A549 (cell line): ENCODE measurements around the gene COL5A1. TPM values are rescaled to one million over a fixed set of nuclear protein-coding genes. Genes with fewer than 3 reads are reported as not detected.

Experiments
- ATAC-seq, 2 experiments: fragments of 200-7000 bp in 1 of 2; fragments of >200 bp in 1 of 2; cut with Nextera tagmentation in 1 of 2; cut with Tn5 transposase in 1 of 2; 3 replicates each; pipeline versions ENCODE4 v1.8.0 to v1.9.1; 2018 to 2020; ENCODE audit warnings: mild to moderate bottlenecking in 1 of 2, moderate library complexity in 1 of 2
- CTCF ChIA-PET: fragments of 300-600 bp; sonication (Branson Sonifier 250); formaldehyde crosslinking; extraction: SDS; loops from one replicate; lab custom pipeline; 2021; ENCODE audit warnings: antibody characterized with exemption, inconsistent platforms; lab: Yijun Ruan, JAX
- POLR2A ChIA-PET: fragments of 350-600 bp; formaldehyde crosslinking; extraction: SDS; loops from one replicate; lab custom pipeline; 2021; ENCODE audit warnings: antibody characterized with exemption, inconsistent platforms; lab: Yijun Ruan, JAX
- DNase-seq, 2 experiments: peaks; one replicate each; pipeline versions ENCODE4 v3.0.0 to v3.0.0-alpha.2; 2011 to 2016; ENCODE audit warnings: low read depth in 1 of 2, low spot score in 1 of 2
- FAIRE-seq: peaks from 2 replicates; lab custom pipeline; 2011; peaks lifted over from hg19 to GRCh38; lab: Jason Lieb, UNC
- H3K27ac ChIP-seq, 2 experiments: fragments of >200 bp; sonication (Bioruptor Twin); formaldehyde crosslinking; 3 replicates each; pipeline ENCODE4 v1.5.1; 2016 to 2017
- H3K4me1 ChIP-seq: fragments of >200 bp; sonication (Bioruptor Twin); formaldehyde crosslinking; 3 replicates; pipeline ENCODE4 v1.6.1; 2016
- H3K4me2 ChIP-seq: fragments of >200 bp; sonication (Bioruptor Twin); formaldehyde crosslinking; 3 replicates; pipeline ENCODE4 v1.6.1; 2016
- H3K4me3 ChIP-seq: fragments of >200 bp; sonication (Bioruptor Twin); formaldehyde crosslinking; 3 replicates; pipeline ENCODE4 v1.5.1; 2016
- H3K9me3 ChIP-seq: fragments of >200 bp; sonication (Bioruptor Twin); formaldehyde crosslinking; 3 replicates; pipeline ENCODE4 v1.6.1; 2016
- CBX2 ChIP-seq: fragments of 200-600 bp; sonication (generic); IDR thresholded peaks from 2 replicates; pipeline ENCODE4 v1.6.1; 2016; ENCODE audit warnings: low read depth, mild to moderate bottlenecking, borderline replicate concordance
- CBX8 ChIP-seq: fragments of 200-600 bp; sonication (generic); IDR thresholded peaks from 2 replicates; pipeline ENCODE4 v1.6.1; 2016
- CHD2 ChIP-seq: fragments of 150-350 bp; IDR thresholded peaks from 2 replicates; pipeline ENCODE4 v1.6.1; 2014; ENCODE audit warnings: low read length; ENCODE audit not compliant: partially characterized antibody
- CHD4 ChIP-seq: fragments of 200-600 bp; sonication (generic); IDR thresholded peaks from 2 replicates; pipeline ENCODE4 v1.6.1; 2016; ENCODE audit warnings: antibody characterized with exemption, mild to moderate bottlenecking, borderline replicate concordance
- E2F6 ChIP-seq: IDR thresholded peaks from 2 replicates; pipeline ENCODE4 v1.6.1; 2012; ENCODE audit warnings: low read depth, borderline replicate concordance
- EP300 ChIP-seq, 2 experiments: fragments of >200 bp; sonication (Bioruptor Twin); formaldehyde crosslinking; IDR thresholded peaks; 2 replicates in 1 of 2; 3 replicates in 1 of 2; pipeline ENCODE4 v1.6.1; 2016 to 2017
- HEYL ChIP-seq: fragments of 250-450 bp; sonication (Bioruptor Pico); IDR thresholded peaks from 2 replicates; pipeline ENCODE4 v1.8.0; 2021; ENCODE audit warnings: mild to moderate bottlenecking, moderate library complexity
- HOXB13 ChIP-seq: fragments of 250-450 bp; sonication (Bioruptor Pico); IDR thresholded peaks from 2 replicates; pipeline ENCODE4 v1.5.0; 2020; ENCODE audit warnings: low read depth, mild to moderate bottlenecking, moderate library complexity
- JUN ChIP-seq, 2 experiments: fragments of >200 bp; sonication (Bioruptor Twin); formaldehyde crosslinking; IDR thresholded peaks; 2 replicates in 1 of 2; 3 replicates in 1 of 2; pipeline ENCODE4 v1.6.1; 2016 to 2017
- KDM1A ChIP-seq: fragments of 200-600 bp; sonication (generic); IDR thresholded peaks from 2 replicates; pipeline ENCODE4 v1.6.1; 2016; ENCODE audit warnings: low read depth, mild to moderate bottlenecking
- KDM5A ChIP-seq: fragments of 200-600 bp; sonication (generic); IDR thresholded peaks from 2 replicates; pipeline ENCODE4 v1.6.1; 2016; ENCODE audit warnings: antibody characterized with exemption, mild to moderate bottlenecking
- MAZ ChIP-seq: fragments of 150-350 bp; IDR thresholded peaks from 2 replicates; pipeline ENCODE4 v1.6.1; 2014; ENCODE audit warnings: antibody characterized with exemption, low read depth, low read length, borderline replicate concordance
- NFE2L2 ChIP-seq: fragments of 150-350 bp; conservative IDR thresholded peaks from 2 replicates; pipeline ENCODE4 v1.6.1; 2014; ENCODE audit warnings: low read length
- NR3C1 ChIP-seq: fragments of >200 bp; sonication (Bioruptor Twin); formaldehyde crosslinking; IDR thresholded peaks from 3 replicates; pipeline ENCODE4 v1.6.1; 2017
- POLR2AphosphoS2 ChIP-seq: conservative IDR thresholded peaks from 2 replicates; pipeline ENCODE4 v1.6.1; 2012; ENCODE audit warnings: low read length, improper control_type of control experiment, inconsistent platforms
- RAD21 ChIP-seq, 2 experiments: fragments of >200 bp in 1 of 2; sonication (Bioruptor Twin) in 1 of 2; formaldehyde crosslinking in 1 of 2; IDR thresholded peaks in 1 of 2; conservative IDR thresholded peaks in 1 of 2; 2 replicates in 1 of 2; 3 replicates in 1 of 2; pipeline ENCODE4 v1.6.1; 2012 to 2018; ENCODE audit warnings: inconsistent platforms in 1 of 2
- RFX5 ChIP-seq: fragments of 450-650 bp; IDR thresholded peaks from 2 replicates; pipeline ENCODE4 v1.7.1; 2014; ENCODE audit warnings: antibody characterized with exemption, mild to moderate bottlenecking, moderate library complexity
- RNF2 ChIP-seq: fragments of 200-600 bp; sonication (generic); IDR thresholded peaks from 2 replicates; pipeline ENCODE4 v1.6.1; 2016; ENCODE audit warnings: low read depth, mild to moderate bottlenecking, antibody characterized with exemption, moderate library complexity, borderline replicate concordance
- SMC3 ChIP-seq: fragments of >200 bp; sonication (Bioruptor Twin); formaldehyde crosslinking; IDR thresholded peaks from 3 replicates; pipeline ENCODE4 v1.6.1; 2018; ENCODE audit warnings: inconsistent platforms
- SREBF2 ChIP-seq: fragments of 450-650 bp; IDR thresholded peaks from 2 replicates; pipeline ENCODE4 v1.6.1; 2014; ENCODE audit warnings: mild to moderate bottlenecking, moderate library complexity
- TFCP2L1 ChIP-seq: fragments of 250-450 bp; sonication (Bioruptor Pico); IDR thresholded peaks from 2 replicates; pipeline ENCODE4 v1.5.0; 2021; ENCODE audit warnings: mild to moderate bottlenecking
- USF2 ChIP-seq: fragments of 450-650 bp; IDR thresholded peaks from 2 replicates; pipeline ENCODE4 v1.6.1; 2014; ENCODE audit warnings: antibody characterized with exemption
- WGBS: methylation state at CpG from one replicate; pipeline ENCODE4 v1.1.6; 2017; ENCODE audit errors: missing lambda C conversion rate; 5-methylcytosine and 5-hydroxymethylcytosine counted together
- polyA plus RNA-seq, 4 experiments: library from polyadenylated mRNA; depleted of rRNA in 3 of 4; stranded (reverse); fragments of >200 nt; fragmentation: RNase III in 1 of 4; extraction: RNeasy Plus Mini Kit Qiagen cat#74134 plus additional on column Dnase treatment in 1 of 4; gene quantifications; 2 replicates in 3 of 4; 3 replicates in 1 of 4; pipeline ENCODE4 v1.2.3, GENCODE V29; 2011 to 2017
- TF ChIP-seq, protein P1 (sequence below): fragments of 150-350 bp; IDR thresholded peaks from 2 replicates; pipeline ENCODE4 v1.6.1; 2014; ENCODE audit warnings: low read depth, mild to moderate bottlenecking, low read length
- TF ChIP-seq, protein P2 (sequence below): IDR thresholded peaks from 2 replicates; pipeline ENCODE4 v1.6.1; 2012

The COL5A1 gene
- polyA plus RNA-seq, 2 of the 4 experiments (the other 2 are of a cell fraction), result 16.1 to 67.5 TPM

DNA sequence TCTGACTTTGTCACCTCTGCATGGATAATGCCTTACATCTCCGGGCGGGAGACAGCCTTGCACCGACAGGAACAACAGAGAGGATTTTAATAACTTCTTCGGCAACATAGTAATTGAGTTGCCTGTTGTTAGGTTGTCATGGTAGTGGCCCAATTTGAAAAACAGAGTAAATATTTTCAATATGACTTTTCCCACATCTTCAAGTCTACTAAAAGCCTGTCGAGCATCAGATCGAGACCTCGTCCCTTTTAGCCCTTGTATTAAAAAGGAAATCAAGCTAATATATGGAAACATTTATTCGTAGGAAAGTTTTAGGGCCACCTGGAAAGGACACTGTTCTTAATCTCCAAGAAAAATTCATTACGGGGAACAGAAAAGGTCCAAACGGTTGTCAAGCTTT lies 168.2 kb downstream of the COL5A1 start (continued):
- TF ChIP-seq RNF2 (no peak), HOXB13 (CRISPR knock-in tag) (no peak), CBX8 (no peak), HEYL (no peak), KDM1A (no peak), EP300 (IDR thresholded peaks at IDR 0.05) (no peak), NR3C1 (no peak), CHD2 (no peak)
- TF ChIP-seq, protein P1, sequence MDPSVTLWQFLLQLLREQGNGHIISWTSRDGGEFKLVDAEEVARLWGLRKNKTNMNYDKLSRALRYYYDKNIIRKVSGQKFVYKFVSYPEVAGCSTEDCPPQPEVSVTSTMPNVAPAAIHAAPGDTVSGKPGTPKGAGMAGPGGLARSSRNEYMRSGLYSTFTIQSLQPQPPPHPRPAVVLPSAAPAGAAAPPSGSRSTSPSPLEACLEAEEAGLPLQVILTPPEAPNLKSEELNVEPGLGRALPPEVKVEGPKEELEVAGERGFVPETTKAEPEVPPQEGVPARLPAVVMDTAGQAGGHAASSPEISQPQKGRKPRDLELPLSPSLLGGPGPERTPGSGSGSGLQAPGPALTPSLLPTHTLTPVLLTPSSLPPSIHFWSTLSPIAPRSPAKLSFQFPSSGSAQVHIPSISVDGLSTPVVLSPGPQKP, result no peak
- TF ChIP-seq, protein P2, sequence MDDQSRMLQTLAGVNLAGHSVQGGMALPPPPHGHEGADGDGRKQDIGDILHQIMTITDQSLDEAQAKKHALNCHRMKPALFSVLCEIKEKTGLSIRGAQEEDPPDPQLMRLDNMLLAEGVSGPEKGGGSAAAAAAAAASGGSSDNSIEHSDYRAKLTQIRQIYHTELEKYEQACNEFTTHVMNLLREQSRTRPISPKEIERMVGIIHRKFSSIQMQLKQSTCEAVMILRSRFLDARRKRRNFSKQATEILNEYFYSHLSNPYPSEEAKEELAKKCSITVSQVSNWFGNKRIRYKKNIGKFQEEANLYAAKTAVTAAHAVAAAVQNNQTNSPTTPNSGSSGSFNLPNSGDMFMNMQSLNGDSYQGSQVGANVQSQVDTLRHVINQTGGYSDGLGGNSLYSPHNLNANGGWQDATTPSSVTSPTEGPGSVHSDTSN, result no peak

GRCh38 chr9:134811079-134811672 lies 169.6 kb downstream of the COL5A1 start:
- no peak overlapping the region for H3K27ac ChIP-seq

More at GRCh38 chr9:134811079-134811672, 169.6 kb downstream of the COL5A1 start:
- no peaks in the 10 kb centered on the region for H3K9me3 ChIP-seq
- no peaks in the 10 kb centered on the region for H3K4me1 ChIP-seq
- POLR2A ChIA-PET, result no interaction called here
- H3K4me2 ChIP-seq, result no peak overlapping the region
- no peak for FAIRE-seq
- DNase-seq, result no peak
- no peak for TF ChIP-seq TFCP2L1 (CRISPR knock-in tag)
- TF ChIP-seq CHD4, result no peak
- TF ChIP-seq MAZ, result no peak
- TF ChIP-seq USF2, result no peak
- TF ChIP-seq RAD21 (conservative IDR thresholded peaks at IDR 0.05 in 1 of 2, IDR thresholded peaks at IDR 0.05 in 1 of 2), result no peak
- TF ChIP-seq RFX5, result no peak
- no peak for TF ChIP-seq EP300 (IDR thresholded peaks at IDR 0.05)
- no peak for TF ChIP-seq E2F6
- TF ChIP-seq KDM5A, result no peak
- TF ChIP-seq SMC3, result no peak
- TF ChIP-seq CBX2, result no peak
- TF ChIP-seq SREBF2, result no peak
- TF ChIP-seq NR3C1, result no peak
- TF ChIP-seq, protein P1, result no peak
- no peak for TF ChIP-seq JUN (IDR thresholded peaks at IDR 0.05)
- no peak for TF ChIP-seq NFE2L2
- no peak for TF ChIP-seq POLR2AphosphoS2
- WGBS, result 78% methylated on average over 18 of the region's 22 CpGs
- no peak overlapping the region for H3K4me3 ChIP-seq
- ATAC-seq, result no peak
- CTCF ChIA-PET, result interaction anchor here (1.3 to 1.5 kb wide), 2 partner anchors 12 to 362 kb away, joined by 4 to 6 read pairs; no protein-coding TSS in a partner anchor
